SK-N-SH treated with all-trans-retinoic acid at 6 μM for 48 hours (cell line): ENCODE data around the gene ZFX.
A peak's percentile ranks its signal among the peaks of the same experiment; 100 is the strongest.

ENCODE experiments used
- ATAC-seq: fragments of 200-7000 bp; cut with Tn5 transposase; 3 replicates; pipeline ENCODE4 v1.9.1; 2020; ENCODE audit warnings: mild to moderate bottlenecking, moderate library complexity
- ARNTL ChIP-seq: fragments of 450-650 bp; formaldehyde crosslinking; IDR thresholded peaks from 2 replicates; pipeline ENCODE4 v1.5.0; 2020; ENCODE audit warnings: low read depth, mild to moderate bottlenecking, moderate library complexity, borderline replicate concordance
- BACH2 ChIP-seq: fragments of 250-450 bp; sonication (Bioruptor Pico); IDR thresholded peaks from 2 replicates; pipeline ENCODE4 v1.9.0; 2021; ENCODE audit warnings: mild to moderate bottlenecking, borderline replicate concordance
- CREB5 ChIP-seq: fragments of 250-450 bp; sonication (Bioruptor Pico); IDR thresholded peaks from 2 replicates; pipeline ENCODE4 v1.5.1; 2020; ENCODE audit warnings: low read depth, mild to moderate bottlenecking, moderate library complexity
- CSDC2 ChIP-seq: fragments of 250-450 bp; sonication (Bioruptor Pico); IDR thresholded peaks from 2 replicates; pipeline ENCODE4 v1.5.0; 2020; ENCODE audit warnings: mild to moderate bottlenecking, moderate library complexity
- CSRNP3 ChIP-seq: fragments of 250-450 bp; sonication (Bioruptor Pico); IDR thresholded peaks from 2 replicates; pipeline ENCODE4 v1.5.1; 2021; ENCODE audit warnings: mild to moderate bottlenecking, moderate library complexity
- ESRRG ChIP-seq: fragments of 250-450 bp; sonication (Bioruptor Pico); IDR thresholded peaks from 2 replicates; pipeline ENCODE4 v1.6.1; 2021; ENCODE audit warnings: mild to moderate bottlenecking
- GLIS3 ChIP-seq: fragments of 250-450 bp; sonication (Bioruptor Pico); IDR thresholded peaks from 2 replicates; pipeline ENCODE4 v1.5.0; 2020; ENCODE audit warnings: mild to moderate bottlenecking, moderate library complexity
- ISL1 ChIP-seq: fragments of 250-450 bp; sonication (Bioruptor Pico); IDR thresholded peaks from 2 replicates; pipeline ENCODE4 v2.1.2; 2022; ENCODE audit warnings: mild to moderate bottlenecking, moderate library complexity
- OSR1 ChIP-seq: fragments of 250-450 bp; sonication (Bioruptor Pico); IDR thresholded peaks from 2 replicates; pipeline ENCODE4 v1.8.0; 2022; ENCODE audit warnings: moderate library complexity, mild to moderate bottlenecking, inconsistent platforms
- PATZ1 ChIP-seq: fragments of 250-450 bp; sonication (Bioruptor Pico); IDR thresholded peaks from 2 replicates; pipeline ENCODE4 v1.8.0; 2020; ENCODE audit warnings: mild to moderate bottlenecking, moderate library complexity, borderline replicate concordance
- POU6F1 ChIP-seq: fragments of 250-450 bp; sonication (Bioruptor Pico); IDR thresholded peaks from 2 replicates; pipeline ENCODE4 v1.8.0; 2021; ENCODE audit warnings: low read depth, mild to moderate bottlenecking, moderate library complexity, borderline replicate concordance
- PPARA ChIP-seq: fragments of 250-450 bp; sonication (Bioruptor Pico); IDR thresholded peaks from 2 replicates; pipeline ENCODE4 v1.5.0; 2020; ENCODE audit warnings: mild to moderate bottlenecking, borderline replicate concordance
- RARB ChIP-seq: fragments of 250-450 bp; sonication (Bioruptor Pico); IDR thresholded peaks from 2 replicates; pipeline ENCODE4 v1.8.0; 2021; ENCODE audit warnings: mild to moderate bottlenecking, moderate library complexity
- SNAI2 ChIP-seq: fragments of 250-450 bp; sonication (Bioruptor Pico); IDR thresholded peaks from 2 replicates; pipeline ENCODE4 v1.5.0; 2020; ENCODE audit warnings: mild to moderate bottlenecking, moderate library complexity
- TCF4 ChIP-seq: fragments of 250-450 bp; sonication (Bioruptor Pico); IDR thresholded peaks from 2 replicates; pipeline ENCODE4 v1.8.0; 2021; ENCODE audit warnings: mild to moderate bottlenecking, moderate library complexity, borderline replicate concordance
- TOX ChIP-seq: fragments of 250-450 bp; sonication (Bioruptor Pico); IDR thresholded peaks from 2 replicates; pipeline ENCODE4 v1.8.0; 2021; ENCODE audit warnings: mild to moderate bottlenecking, moderate library complexity, borderline replicate concordance
- TSHZ2 ChIP-seq: fragments of 250-450 bp; sonication (Bioruptor Pico); IDR thresholded peaks from 2 replicates; pipeline ENCODE4 v1.5.0; 2020; ENCODE audit warnings: mild to moderate bottlenecking, moderate library complexity
- ZC3H10 ChIP-seq: fragments of 250-450 bp; sonication (Bioruptor Pico); IDR thresholded peaks from 2 replicates; pipeline ENCODE4 v1.5.1; 2021; ENCODE audit warnings: mild to moderate bottlenecking, moderate library complexity
- ZNF565 ChIP-seq: fragments of 450-650 bp; formaldehyde crosslinking; conservative IDR thresholded peaks from 2 replicates; pipeline ENCODE4 v1.5.0; 2020; ENCODE audit warnings: low read depth, mild to moderate bottlenecking, moderate library complexity
- ZNF70 ChIP-seq: fragments of 450-650 bp; formaldehyde crosslinking; IDR thresholded peaks from 2 replicates; pipeline ENCODE4 v1.5.0; 2020; ENCODE audit warnings: mild to moderate bottlenecking, moderate library complexity
- ZNF8 ChIP-seq: fragments of 450-650 bp; formaldehyde crosslinking; IDR thresholded peaks from 2 replicates; pipeline ENCODE4 v1.5.0; 2020; ENCODE audit warnings: mild to moderate bottlenecking, moderate library complexity

The ZFX gene

GRCh38 chrX:24207826-24208225, 58.3 kb downstream of the ZFX start:
- TF ChIP-seq CSRNP3 (CRISPR knock-in tag) (no peak), ZNF70 (CRISPR knock-in tag) (no peak), ISL1 (CRISPR knock-in tag) (no peak), TCF4 (no peak), TOX (CRISPR knock-in tag) (no peak), TSHZ2 (no peak), RARB (CRISPR knock-in tag) (no peak), POU6F1 (CRISPR knock-in tag) (no peak), CREB5 (CRISPR knock-in tag) (no peak), ZNF565 (CRISPR knock-in tag) (no peak), CSDC2 (CRISPR knock-in tag) (no peak), OSR1 (CRISPR knock-in tag) (no peak), PPARA (no peak), SNAI2 (CRISPR knock-in tag) (no peak), GLIS3 (CRISPR knock-in tag) (no peak), PATZ1 (CRISPR knock-in tag) (no peak), ZC3H10 (CRISPR knock-in tag) (no peak), ESRRG (CRISPR knock-in tag) (no peak), ARNTL (CRISPR knock-in tag) (no peak), BACH2 (CRISPR knock-in tag) (no peak)
- peak; percentile 53; the same call in 2 of the 3 replicates for ATAC-seq

- no peak for TF ChIP-seq CREB5 (CRISPR knock-in tag)
- TF ChIP-seq CSRNP3 (CRISPR knock-in tag), result no peak
- no peak for TF ChIP-seq GLIS3 (CRISPR knock-in tag)
- no peak for TF ChIP-seq OSR1 (CRISPR knock-in tag)
- no peak for TF ChIP-seq POU6F1 (CRISPR knock-in tag)
- TF ChIP-seq BACH2 (CRISPR knock-in tag), result no peak
- no peak for TF ChIP-seq ARNTL (CRISPR knock-in tag)
- no peak for TF ChIP-seq ZNF70 (CRISPR knock-in tag)
- TF ChIP-seq ZNF8 (CRISPR knock-in tag), result no peak
- TF ChIP-seq ZNF565 (CRISPR knock-in tag), result no peak
- no peak for ATAC-seq
Measured at GRCh38 chrX:24208496-24209240, 59.1 kb downstream of the ZFX start.
